ENCODE measurements around the gene GLP2R.

- no peak for TF ChIP-seq CTCF (IDR thresholded peaks at IDR 0.05; ENCODE audit: insufficient read depth, low read length)
- TF ChIP-seq REST (IDR thresholded peaks at IDR 0.05; ENCODE audit: insufficient replicate concordance, low read depth): no peak
- TF ChIP-seq POLR2AphosphoS5 (IDR thresholded peaks at IDR 0.05; ENCODE audit: low read depth): no peak
- TF ChIP-seq GABPA (IDR thresholded peaks at IDR 0.05; ENCODE audit: low read depth): no peak
- no peak for TF ChIP-seq SPI1 (IDR thresholded peaks at IDR 0.05; ENCODE audit: borderline replicate concordance, low read depth)
Measured at GRCh38 chr17:9818760-9819159, 7.0 kb upstream of the GLP2R start.
